ENCODE measurements around the gene TOGARAM1.

The TOGARAM1 gene

DNA sequence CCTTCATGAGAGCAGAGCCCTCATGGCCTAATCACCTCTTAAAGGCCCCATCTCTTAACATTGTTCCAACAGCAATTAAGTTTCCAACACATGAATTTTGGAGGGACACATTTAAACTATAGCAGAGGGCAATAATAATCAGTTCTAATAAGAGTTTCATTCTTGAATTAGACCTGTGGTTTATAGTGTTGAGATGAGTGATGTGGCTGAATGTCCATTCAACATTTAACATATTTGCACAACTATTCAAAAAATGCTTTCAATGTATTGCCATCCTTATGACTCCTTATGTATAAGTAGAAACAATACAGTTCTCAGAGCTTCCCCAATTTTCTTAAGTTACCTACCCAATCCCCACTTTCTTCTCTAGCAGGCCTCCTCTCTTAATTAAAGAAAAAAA is 21.8 kb upstream of the TOGARAM1 start:
- no peak for DNase-seq (ENCODE audit: low read depth, low spot score)
- in situ Hi-C loops (cut with HindIII; ENCODE audit: low sequenced_read_pairs), result no loop called here
- TF ChIP-seq, protein P1, sequence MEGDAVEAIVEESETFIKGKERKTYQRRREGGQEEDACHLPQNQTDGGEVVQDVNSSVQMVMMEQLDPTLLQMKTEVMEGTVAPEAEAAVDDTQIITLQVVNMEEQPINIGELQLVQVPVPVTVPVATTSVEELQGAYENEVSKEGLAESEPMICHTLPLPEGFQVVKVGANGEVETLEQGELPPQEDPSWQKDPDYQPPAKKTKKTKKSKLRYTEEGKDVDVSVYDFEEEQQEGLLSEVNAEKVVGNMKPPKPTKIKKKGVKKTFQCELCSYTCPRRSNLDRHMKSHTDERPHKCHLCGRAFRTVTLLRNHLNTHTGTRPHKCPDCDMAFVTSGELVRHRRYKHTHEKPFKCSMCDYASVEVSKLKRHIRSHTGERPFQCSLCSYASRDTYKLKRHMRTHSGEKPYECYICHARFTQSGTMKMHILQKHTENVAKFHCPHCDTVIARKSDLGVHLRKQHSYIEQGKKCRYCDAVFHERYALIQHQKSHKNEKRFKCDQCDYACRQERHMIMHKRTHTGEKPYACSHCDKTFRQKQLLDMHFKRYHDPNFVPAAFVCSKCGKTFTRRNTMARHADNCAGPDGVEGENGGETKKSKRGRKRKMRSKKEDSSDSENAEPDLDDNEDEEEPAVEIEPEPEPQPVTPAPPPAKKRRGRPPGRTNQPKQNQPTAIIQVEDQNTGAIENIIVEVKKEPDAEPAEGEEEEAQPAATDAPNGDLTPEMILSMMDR (IDR thresholded peaks at IDR 0.05; ENCODE audit: low read depth, low read length), result no peak
- H3K4me3 ChIP-seq (ENCODE audit: low read depth, low read length), result no peak overlapping the region

DNA sequence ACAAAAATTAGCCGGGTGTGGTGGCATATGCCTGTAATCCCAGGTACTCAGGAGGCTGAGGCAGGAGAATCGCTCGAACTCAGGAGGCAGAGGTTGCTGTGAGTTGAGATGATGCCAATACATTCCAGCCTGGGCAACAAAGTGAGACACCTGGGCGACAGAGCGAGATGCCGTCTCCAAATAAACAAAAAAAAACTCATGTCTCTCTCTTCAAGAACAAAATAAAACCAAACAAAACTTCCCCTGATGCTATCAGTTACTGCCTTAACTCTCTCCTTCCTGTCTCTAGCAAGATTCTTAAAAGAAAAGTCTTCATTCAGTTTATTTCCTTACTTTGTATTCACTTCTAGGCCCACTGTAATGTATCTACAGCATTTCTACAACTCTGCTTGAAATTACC is 21.0 kb upstream of the TOGARAM1 start:
- DNase-seq (ENCODE audit: low read depth, low spot score), result no peak
- in situ Hi-C loops (cut with HindIII; ENCODE audit: low sequenced_read_pairs), result no loop called here
- TF ChIP-seq, protein P1 (IDR thresholded peaks at IDR 0.05; ENCODE audit: low read depth, low read length), result no peak
- H3K4me3 ChIP-seq (ENCODE audit: low read depth, low read length), result no peak overlapping the region

DNA sequence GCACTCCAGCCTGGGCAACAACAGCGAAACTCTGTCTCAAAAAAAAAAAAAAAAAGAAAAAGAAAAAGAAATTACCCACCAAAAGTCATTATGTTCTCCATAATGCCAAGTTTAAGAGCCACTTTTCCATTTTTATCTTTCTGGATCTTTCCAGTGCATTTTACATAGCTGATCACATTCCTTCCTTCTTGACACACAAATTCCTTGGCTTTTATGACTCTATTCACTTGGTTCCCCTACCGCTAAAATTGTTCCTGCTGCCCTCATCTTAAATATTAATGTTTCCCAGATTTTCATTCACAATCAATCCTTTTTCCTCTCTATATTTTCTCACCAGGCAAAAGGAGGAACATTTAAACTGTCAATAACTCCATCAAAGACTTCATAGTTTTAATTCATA is 20.4 kb upstream of the TOGARAM1 start:
- H3K4me3 ChIP-seq (ENCODE audit: low read depth, low read length), result no peak overlapping the region
- TF ChIP-seq, protein P1 (IDR thresholded peaks at IDR 0.05; ENCODE audit: low read depth, low read length), result no peak
- in situ Hi-C loops (cut with HindIII; ENCODE audit: low sequenced_read_pairs), result no loop called here
- no peak for DNase-seq (ENCODE audit: low read depth, low spot score)

DNA sequence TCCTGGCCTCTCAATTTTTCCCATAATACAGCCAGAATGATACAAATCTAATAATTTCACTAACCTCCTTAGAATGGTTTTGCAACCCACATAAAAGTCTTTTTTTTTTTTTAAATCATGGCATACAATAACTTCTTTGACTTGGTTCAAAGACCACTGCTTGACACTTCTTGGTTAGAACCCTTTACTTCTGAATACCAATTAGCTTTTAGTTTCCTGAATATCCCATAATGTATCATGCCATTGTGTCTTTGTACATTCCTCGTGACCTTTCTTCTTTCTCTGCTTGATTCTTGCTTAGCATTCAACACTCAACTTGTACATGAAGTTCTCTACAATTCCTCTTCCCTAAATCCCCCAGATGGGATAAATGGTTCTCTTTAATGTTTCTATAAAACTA is 19.6 kb upstream of the TOGARAM1 start:
- no peak overlapping the region for H3K4me3 ChIP-seq (ENCODE audit: low read depth, low read length)
- TF ChIP-seq, protein P1 (IDR thresholded peaks at IDR 0.05; ENCODE audit: low read depth, low read length), result no peak
- in situ Hi-C loops (cut with HindIII; ENCODE audit: low sequenced_read_pairs), result no loop called here
- no peak for DNase-seq (ENCODE audit: low read depth, low spot score)

DNA sequence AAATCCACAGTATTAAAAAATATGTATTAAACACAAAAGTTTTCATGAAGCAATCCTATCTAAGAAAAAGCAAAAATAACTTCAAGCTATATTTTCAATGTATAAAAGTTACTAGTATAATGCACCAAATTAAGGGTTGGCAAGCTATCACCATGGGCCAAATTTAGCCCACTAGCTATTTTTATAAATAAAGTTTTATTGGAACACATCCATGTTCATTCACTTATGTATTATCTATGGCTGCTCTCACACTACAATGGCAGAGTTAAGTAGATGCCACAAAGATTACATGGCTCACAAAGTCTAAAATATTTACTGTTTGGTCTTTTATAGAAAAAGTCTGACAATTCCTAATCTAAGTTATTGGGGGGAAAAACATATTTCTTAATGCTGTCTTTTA is 17.9 kb upstream of the TOGARAM1 start:
- no peak for DNase-seq (ENCODE audit: low read depth, low spot score)
- in situ Hi-C loops (cut with HindIII; ENCODE audit: low sequenced_read_pairs), result no loop called here
- TF ChIP-seq, protein P1 (IDR thresholded peaks at IDR 0.05; ENCODE audit: low read depth, low read length), result no peak
- H3K4me3 ChIP-seq (ENCODE audit: low read depth, low read length), result no peak overlapping the region

DNA sequence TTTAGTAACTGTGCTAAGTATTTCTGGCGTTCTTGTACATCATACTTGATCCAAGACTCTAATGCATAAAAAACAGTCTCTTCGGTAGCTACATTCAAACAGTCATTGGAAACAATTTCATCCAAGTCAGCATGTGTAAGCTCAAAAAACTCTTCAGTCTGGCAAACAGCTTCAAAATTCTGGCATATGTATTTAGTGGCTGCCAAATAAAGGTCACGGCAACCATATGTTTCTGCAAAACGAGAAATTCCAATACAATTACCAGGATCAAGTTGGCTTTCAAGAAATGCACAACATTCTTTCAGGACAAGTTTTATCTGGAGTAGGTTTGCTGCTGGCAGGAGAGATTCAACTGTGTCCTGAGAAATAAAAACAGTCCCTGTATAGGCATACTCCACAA is 16.7 kb upstream of the TOGARAM1 start:
- DNase-seq (ENCODE audit: low read depth, low spot score), result peak; percentile 65
- in situ Hi-C loops (cut with HindIII; ENCODE audit: low sequenced_read_pairs), result no loop called here
- TF ChIP-seq, protein P1 (IDR thresholded peaks at IDR 0.05; ENCODE audit: low read depth, low read length), result no peak
- no peak overlapping the region for H3K4me3 ChIP-seq (ENCODE audit: low read depth, low read length)

DNA sequence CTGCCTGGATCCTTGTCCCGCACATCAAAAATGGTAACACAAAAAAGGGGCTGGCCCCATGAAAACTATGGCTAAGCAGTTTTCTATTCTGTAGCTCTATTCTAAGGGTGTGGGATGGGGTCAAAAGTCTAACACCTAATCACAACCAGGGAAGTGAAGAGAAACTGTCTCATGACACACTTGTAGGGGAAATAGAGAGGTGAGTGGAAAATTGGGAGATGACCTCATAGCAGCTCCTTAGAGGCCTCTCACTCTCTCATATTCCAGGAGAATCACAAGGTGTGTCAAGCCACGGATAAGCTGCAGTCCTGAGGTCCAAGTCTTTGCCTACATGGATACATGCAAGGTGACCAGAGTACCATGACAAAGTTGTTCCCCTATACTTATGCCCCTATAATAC is 10.9 kb upstream of the TOGARAM1 start:
- in situ Hi-C loops (cut with HindIII; ENCODE audit: low sequenced_read_pairs), result no loop called here
- no peak for DNase-seq (ENCODE audit: low read depth, low spot score)
- TF ChIP-seq, protein P1 (IDR thresholded peaks at IDR 0.05; ENCODE audit: low read depth, low read length), result no peak
- no peak overlapping the region for H3K4me3 ChIP-seq (ENCODE audit: low read depth, low read length)
